Measurements from ENCODE around the gene GPRIN3.

DNA sequence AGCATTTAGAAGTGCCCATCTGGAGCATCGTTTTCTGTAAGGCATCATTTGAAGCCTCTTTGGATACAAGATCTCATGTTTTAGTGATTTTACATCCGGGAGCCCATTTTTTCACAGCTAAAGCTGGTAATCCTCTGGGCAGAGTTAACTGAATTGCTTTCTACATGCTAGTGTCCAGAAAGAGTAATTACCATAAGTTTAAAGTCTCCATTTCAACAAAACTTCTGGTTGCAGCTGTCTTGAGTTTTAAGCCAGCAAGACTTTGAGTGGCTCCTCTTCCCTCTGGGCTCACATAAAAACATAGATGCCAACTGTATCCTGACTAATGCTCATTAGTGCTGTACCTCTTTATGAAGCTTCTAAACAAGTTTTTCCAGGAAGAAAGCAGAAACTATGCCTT lies 65.4 kb downstream of the GPRIN3 start:
- TF ChIP-seq, protein P1, sequence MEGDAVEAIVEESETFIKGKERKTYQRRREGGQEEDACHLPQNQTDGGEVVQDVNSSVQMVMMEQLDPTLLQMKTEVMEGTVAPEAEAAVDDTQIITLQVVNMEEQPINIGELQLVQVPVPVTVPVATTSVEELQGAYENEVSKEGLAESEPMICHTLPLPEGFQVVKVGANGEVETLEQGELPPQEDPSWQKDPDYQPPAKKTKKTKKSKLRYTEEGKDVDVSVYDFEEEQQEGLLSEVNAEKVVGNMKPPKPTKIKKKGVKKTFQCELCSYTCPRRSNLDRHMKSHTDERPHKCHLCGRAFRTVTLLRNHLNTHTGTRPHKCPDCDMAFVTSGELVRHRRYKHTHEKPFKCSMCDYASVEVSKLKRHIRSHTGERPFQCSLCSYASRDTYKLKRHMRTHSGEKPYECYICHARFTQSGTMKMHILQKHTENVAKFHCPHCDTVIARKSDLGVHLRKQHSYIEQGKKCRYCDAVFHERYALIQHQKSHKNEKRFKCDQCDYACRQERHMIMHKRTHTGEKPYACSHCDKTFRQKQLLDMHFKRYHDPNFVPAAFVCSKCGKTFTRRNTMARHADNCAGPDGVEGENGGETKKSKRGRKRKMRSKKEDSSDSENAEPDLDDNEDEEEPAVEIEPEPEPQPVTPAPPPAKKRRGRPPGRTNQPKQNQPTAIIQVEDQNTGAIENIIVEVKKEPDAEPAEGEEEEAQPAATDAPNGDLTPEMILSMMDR (IDR thresholded peaks at IDR 0.05) = no peak
- TF ChIP-seq POLR2AphosphoS5 (IDR thresholded peaks at IDR 0.05; ENCODE audit: insufficient read depth in 1 of 2, low read depth in 1 of 2) = no peak

All from vagina (tissue), 2 donors.